Left renal cortex interstitium (tissue), 4 donors: ENCODE data around the gene AP5S1. TPM values are rescaled to one million over a fixed set of nuclear protein-coding genes. Genes with fewer than 3 reads are reported as not detected.

Experiments
- DNase-seq, 4 donors: peaks; one replicate each; pipeline ENCODE4 v3.0.0-alpha.2; 2013; ENCODE audit warnings: low read depth in 4 of 4, low spot score in 2 of 4, missing footprints in 1 of 4
- polyA plus RNA-seq, 4 donors: library from polyadenylated mRNA; unstranded; fragments of 120-200 nt; gene quantifications; one replicate each; pipeline ENCODE4 v1.2.1, GENCODE V29; 2013; ENCODE audit not compliant: insufficient read length in 4 of 4

AP5S1 gene
- polyA plus RNA-seq, result 10 to 100 TPM in 3 of 4 donors, 1 to 10 TPM in 1; 8.2 to 13.2 (median 11.7) TPM

GRCh38 chr20:3820048-3820900 lies at the start of gene AP5S1:
AP5S1 (plus strand) TSS chr20:3820547; CDS start chr20:3822118, 1,571 bp downstream.
- peak; percentile 93 to 96 (median 96) for DNase-seq

DNA sequence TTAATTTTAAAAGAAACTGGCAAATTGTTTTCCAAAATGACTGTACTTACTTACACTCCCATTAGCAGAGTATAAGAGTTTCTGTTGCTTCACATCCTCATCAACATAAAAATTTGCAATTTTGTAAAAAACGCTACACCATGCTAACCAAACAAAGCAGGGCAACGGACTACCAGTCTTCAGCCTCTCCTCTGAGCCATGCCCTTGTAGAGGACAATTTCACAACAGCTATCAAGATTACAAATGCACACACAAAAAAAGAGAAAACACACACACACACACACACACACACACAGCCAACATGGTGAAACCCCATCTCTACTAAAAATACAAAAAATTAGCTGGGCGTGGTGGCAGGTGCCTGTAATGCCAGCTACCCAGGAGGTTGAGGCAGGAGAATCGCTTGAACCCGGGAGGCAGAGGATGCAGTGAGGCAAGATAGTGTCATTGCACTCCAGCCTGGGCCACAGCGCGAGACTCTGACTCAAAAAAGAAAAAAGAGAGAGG lies 48.7 kb upstream of the AP5S1 start:
- no peak for DNase-seq

GRCh38 chr20:3775457-3776108 lies 44.8 kb upstream of the AP5S1 start:
- DNase-seq, result no peak

GRCh38 chr20:3777381-3777715 lies 43.0 kb upstream of the AP5S1 start:
- DNase-seq, result no peak

DNA sequence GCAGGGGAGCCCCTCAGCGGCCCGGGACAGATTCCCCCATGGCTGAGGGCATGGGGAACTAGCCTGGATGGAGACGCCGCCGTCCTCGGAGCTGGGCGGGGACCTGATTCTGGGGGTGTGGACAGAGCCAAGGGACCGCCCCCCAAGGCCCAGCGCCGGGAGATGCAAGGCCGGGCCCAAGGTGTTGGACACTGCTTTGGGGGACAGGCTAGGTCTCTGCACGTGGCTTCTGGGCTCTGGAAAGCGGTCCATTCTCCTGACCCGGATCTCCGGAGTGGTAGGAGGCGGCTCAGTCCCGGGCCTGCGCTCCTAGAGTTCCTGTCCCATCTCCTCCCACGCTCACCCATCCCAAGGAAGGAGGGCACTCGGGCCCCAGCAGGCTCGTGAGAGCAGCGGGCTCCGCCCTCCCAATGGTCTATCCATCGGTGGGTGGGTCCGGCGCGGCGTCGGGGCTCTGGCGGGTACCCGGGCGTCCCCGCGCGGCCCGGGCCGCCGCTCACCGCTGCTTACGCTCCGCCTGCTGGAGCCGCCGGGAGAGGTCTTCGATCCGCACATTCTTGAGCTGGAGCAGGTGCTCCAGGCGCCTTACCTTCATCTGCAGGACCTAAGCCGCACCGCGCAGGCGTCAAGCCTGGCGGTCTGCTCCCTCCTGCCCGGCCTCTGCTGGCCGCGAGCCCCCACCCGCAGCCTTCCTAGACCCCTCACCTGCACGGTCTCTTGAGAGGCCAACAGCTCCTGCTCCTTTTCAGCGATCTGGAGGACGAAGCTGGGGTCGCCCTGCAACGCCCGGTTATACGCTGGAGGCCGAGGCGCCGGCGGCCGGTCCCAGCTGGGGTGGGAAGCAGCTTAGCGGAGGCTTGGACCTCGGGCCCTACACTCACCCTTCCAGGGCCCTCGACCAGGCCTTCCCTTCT lies 42.4 kb upstream of the AP5S1 start:
- no peak for DNase-seq

- no peak for DNase-seq
Observed at GRCh38 chr20:3778976-3779375, 41.4 kb upstream of the AP5S1 start.

DNA sequence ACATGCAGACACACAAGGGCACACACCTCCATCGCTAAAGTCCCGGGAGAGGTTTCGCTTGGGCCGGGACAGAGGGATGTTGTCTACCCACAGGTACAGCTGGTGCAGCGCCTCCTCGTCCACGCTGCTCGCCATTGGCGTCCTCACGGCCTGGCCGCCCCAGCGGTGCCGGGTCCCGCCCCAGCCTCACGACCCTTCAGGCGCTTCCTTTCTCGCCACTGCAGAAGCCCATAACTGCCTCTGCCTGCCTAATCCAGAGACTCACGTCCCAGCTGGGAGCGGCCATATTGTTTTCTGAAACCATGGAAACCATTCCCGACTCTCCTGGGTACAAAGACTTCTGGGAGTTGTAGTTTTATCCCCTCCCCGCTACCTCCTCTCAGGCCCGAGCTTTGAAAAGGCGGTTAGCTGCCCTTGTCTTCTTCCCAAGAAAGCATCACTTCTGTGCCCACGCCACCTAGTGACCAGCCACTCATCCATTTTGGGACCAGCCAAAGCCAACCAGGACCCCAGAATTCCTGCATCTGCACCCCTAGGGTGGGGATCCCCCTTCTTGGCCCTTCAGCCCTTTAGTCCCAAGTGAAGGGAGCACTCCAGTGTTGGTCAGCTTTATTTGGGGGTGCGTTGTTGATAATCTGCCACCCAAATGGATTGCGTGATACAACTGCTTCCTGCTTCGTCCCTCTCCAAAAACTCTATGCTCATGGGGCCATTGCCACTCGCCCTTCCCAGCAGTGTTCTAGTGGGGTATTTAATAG lies 39.0 kb upstream of the AP5S1 start, which contains the start of gene SPEF1:
Gene SPEF1 (minus strand): TSS at position 296 of the 758 bp plus-strand sequence. CDS start 161 bp downstream, at position 135.
- DNase-seq, result peak in 3 of 4 donors; percentile 72 to 92 (median 80)

DNA sequence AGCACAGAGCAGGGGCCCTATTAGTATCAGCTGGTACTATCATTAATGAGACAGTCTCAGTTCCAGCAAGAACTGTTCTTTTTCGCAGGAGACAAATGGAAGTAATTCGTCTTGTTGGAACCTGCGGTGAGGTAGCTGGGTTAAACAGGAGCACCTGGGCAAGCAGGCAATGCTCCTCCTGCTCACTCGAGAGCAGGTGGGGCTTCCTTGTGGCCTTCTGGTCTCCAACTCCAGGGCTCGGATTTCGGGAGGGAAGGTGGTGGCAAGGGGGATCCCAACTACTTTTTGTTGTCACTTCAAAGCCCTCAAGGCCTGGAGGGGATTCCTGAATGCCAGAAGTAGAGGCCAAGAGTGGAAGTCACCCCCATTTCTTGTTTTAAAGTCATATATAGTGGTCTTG lies 37.8 kb upstream of the AP5S1 start:
- no peak for DNase-seq

DNA sequence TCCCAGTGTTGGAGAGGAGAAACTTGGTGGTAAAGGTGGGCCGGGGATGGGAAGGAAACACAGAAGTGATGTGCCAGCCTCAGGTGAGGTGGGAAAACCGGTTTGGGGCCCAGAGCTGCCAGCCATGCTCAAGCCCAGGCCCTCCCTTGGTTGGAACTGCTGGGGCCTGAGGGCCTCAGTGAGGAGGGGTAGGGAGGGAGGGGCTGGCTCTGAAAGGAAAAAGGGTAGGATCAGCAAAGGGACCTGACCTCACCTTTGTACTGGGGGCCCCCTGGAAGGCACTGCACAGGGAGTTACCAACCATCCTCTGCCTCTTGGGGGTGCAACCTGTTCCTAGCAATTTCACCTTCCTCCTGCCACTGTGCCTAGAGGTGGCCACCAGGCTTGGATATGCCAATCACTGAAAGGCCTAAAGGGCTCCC lies 37.3 kb upstream of the AP5S1 start:
- no peak for DNase-seq

DNA sequence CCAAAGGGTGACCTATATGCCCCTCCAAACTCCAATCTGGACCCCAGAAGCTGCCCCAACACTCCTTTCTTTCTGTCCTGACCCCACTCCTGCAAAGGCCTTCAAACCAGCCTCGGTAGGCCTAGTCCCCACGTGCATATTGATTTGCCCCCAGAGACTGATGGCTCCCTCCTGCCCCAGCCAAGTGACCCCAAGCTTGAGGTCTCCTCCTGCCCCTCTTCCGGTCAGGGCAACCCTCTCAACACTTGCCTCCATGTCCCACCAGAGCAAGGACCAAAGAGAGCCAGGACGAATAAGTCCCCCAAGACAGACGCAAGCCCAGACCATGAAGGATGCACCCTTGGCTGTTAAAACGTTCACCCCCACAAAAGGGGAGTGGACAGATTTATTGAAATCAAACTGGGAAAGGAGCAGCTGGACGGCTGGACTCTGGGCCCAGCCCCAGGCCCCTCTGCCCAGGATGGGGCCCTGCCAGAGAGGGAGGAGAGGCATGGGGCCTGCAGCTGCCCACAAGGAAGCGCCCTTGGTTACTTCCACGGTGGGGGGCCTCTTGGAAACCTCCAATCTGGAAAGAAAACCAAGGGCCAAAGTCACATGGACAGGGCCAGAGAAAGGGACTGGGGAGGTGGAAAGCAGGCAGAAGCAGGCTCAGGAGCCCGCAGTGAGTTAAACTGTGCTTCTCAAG lies 36.7 kb upstream of the AP5S1 start:
- no peak for DNase-seq

GRCh38 chr20:3784216-3784853 lies 36.0 kb upstream of the AP5S1 start:
- DNase-seq, result no peak

DNA sequence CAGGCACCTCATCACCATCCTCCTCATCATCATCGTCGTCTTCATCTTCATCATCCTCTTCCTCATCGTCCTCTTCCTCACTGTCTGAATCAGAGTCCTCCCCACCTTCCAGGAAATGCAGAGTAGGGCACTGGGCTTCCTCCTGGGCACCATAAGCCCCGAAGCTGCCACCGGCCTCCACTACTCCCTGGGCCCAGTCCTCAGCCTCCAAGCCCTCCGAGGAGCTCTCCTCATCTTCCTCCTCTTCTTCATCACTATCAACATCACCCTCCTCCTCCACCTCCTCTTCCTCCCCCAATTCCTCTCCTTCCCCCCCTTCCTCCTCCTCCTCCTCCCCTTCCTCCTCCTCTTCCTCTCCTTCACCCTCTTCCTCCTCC lies 35.5 kb upstream of the AP5S1 start:
- DNase-seq, result no peak

- no peak for DNase-seq
Observed at GRCh38 chr20:3785240-3786125, 34.9 kb upstream of the AP5S1 start.

DNA sequence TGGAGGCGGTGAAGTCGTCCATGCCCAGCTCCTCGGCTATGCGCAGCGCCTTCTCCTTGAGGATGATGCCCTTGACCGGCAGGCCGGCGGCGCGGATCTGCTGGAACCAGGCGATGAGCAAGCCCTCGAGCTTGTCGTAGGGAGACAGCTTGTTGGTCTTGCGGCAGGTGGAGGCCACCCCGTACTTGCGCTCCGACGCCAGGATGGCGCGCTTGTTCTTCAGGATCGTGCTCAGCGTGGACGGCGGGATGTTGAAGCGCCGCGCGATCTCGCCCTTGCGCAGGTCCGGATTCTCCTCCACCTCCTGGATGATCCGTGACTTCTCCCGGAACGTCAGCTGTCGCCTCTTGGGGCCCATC lies 34.2 kb upstream of the AP5S1 start:
- no peak for DNase-seq

DNA sequence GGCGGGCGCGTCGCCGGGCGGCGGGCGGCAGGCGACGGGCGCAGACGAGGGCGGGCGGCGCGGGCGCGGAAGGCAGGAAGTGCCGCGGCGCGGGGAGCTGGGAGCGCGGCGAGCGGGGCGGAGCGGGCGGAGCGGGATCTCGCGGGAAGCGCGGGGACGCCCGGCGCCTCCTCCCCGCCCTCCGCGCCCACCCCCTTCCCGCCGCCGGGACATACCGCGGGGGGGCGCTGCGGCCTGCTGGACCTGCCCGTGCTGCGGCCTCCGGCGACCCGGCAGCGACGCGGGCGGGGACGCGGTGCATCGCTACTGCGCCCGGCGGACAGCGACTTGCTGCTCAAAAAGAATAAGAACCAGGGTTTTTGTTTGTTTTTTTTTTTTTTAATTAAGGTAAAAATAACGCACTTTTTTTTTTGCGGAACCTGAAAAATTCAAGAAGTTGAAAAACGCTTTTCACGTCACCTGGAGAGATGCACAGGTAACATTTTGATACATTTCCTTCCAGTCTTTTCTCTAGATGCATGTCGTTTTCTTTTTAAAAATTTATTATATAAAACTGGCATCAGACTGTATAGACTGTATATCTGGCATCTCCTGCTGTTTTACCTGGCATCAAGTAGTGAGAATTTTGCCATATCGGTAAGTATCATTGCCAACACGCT lies 33.6 kb upstream of the AP5S1 start, which contains the start of gene CENPB:
Gene CENPB (minus strand): TSS at position 76 of the 659 bp plus-strand sequence. CDS start 257 bp downstream, outside the sequence.
- peak in 1 of 4 donors; percentile 79 for DNase-seq

- no peak for DNase-seq
Observed at GRCh38 chr20:3787324-3788014, 32.9 kb upstream of the AP5S1 start.
